HL-60 (cell line): ENCODE results near the gene DCDC1.

ENCODE experiments used
- CTCF ChIP-seq: IDR thresholded peaks from one replicate; pipeline ENCODE4 v1.5.1; 2011; ENCODE audit warnings: low read length, control low read depth, inconsistent platforms; ENCODE audit not compliant: insufficient read depth
- SPI1 ChIP-seq: IDR thresholded peaks from 2 replicates; pipeline ENCODE4 v1.6.1; 2012; ENCODE audit warnings: low read depth, mild to moderate bottlenecking, borderline replicate concordance

- no peak for TF ChIP-seq CTCF
- TF ChIP-seq SPI1 = no peak
These were observed 517.4 kb downstream of the DCDC1 start for GRCh38 chr11:30852091-30852490.
